Prostate gland (tissue), 2 donors: Measurements from ENCODE around the gene CAMKK2.

Experiments
- POLR2A ChIP-seq: fragments of 450-650 bp; IDR thresholded peaks from one replicate; pipeline ENCODE4 v1.6.1; 2016; ENCODE audit warnings: antibody characterized with exemption, mild to moderate bottlenecking
- POLR2AphosphoS5 ChIP-seq: sonication (generic); formaldehyde crosslinking; IDR thresholded peaks from one replicate; pipeline ENCODE4 v1.6.1; 2017; ENCODE audit warnings: antibody characterized with exemption
- TF ChIP-seq, protein P1 (sequence below), 4 experiments: fragments of 200-600 bp in 2 of 4; fragments of 450-650 bp in 2 of 4; sonication (generic) in 2 of 4; IDR thresholded peaks; 1 replicate in 3 of 4; 2 replicates in 1 of 4; pipeline ENCODE4 v1.5.1; 2016 to 2019; ENCODE audit warnings: antibody characterized with exemption in 4 of 4, mild to moderate bottlenecking in 2 of 4, moderate library complexity in 2 of 4

DNA sequence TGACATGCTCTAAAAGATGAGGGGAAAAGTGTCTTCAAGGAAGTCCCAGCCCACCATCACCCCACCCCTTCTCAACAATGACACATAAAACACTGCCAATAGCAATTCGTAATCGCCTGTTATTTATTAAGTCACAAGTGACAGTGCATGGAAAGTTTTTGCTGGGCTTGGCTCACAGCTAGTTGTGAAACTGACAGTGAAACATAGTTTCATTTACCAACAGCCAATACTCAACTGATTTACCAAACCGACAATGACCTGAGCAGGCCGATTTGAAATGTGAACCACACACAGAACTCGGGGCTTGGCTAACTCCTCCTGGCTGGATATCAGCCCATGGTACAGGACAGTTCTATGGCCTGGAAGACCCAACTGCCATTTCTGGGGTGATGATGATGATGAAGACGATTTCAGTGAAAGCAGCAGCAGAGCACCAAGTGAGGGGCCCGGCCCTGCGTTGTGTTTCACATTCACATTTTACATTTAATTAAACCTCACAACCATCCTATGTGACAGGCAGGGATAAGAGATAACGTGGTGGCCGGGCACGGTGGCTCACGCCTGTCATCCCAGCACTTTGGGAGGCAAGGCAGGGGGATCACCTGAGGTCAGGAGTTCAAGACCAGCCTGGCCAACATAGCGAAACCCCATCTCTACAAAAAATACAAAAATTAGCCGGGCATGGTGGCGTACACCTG is 42.7 kb downstream of the CAMKK2 start:
- TF ChIP-seq POLR2A (no peak), POLR2AphosphoS5 (no peak)
- TF ChIP-seq, protein P1, sequence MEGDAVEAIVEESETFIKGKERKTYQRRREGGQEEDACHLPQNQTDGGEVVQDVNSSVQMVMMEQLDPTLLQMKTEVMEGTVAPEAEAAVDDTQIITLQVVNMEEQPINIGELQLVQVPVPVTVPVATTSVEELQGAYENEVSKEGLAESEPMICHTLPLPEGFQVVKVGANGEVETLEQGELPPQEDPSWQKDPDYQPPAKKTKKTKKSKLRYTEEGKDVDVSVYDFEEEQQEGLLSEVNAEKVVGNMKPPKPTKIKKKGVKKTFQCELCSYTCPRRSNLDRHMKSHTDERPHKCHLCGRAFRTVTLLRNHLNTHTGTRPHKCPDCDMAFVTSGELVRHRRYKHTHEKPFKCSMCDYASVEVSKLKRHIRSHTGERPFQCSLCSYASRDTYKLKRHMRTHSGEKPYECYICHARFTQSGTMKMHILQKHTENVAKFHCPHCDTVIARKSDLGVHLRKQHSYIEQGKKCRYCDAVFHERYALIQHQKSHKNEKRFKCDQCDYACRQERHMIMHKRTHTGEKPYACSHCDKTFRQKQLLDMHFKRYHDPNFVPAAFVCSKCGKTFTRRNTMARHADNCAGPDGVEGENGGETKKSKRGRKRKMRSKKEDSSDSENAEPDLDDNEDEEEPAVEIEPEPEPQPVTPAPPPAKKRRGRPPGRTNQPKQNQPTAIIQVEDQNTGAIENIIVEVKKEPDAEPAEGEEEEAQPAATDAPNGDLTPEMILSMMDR (IDR thresholded peaks at IDR 0.05), result no peak
